Right hindlimb (tissue), 1 donor: ENCODE data around the gene CIDEA.

Experiments used
- DNase-seq: peaks from one replicate; pipeline ENCODE4 v3.0.0-alpha.2; 2018

The CIDEA gene

DNA sequence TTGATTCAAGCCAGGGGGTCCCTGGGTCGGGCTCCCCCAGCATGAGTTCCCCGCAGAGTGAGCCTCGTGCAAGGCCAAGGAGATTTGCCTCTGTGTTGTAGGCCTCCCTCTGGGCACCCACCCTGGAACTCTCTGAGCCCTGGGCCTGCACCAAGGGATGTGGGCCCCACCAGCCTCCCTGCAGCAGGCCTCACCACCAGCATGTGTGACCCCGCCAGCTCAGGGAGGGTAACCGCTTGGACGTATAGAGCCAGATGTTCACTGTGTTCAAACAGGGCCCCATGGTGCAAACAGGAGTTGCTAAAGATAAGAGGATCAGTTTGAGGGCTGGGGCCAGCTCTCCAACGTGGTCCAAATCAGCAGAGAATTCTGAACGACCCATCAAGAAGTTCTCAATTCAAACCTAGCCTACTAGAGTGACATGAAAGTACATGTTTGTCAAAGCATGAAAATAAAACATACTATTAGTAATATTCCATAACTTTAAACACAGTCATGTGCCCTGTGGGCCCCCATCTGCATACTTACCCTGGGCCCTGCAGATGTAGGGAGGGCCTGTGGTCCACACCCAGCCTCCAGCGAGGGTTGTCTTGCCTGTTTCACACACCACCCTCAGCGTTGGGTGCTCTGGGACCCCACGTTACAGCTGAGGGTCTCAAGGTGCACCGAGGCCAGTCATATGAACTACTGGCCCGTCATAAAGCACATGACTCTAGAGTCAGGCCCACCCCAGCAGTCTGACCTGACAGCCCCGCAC lies 48.4 kb downstream of the CIDEA start:
- DNase-seq: no peak

DNA sequence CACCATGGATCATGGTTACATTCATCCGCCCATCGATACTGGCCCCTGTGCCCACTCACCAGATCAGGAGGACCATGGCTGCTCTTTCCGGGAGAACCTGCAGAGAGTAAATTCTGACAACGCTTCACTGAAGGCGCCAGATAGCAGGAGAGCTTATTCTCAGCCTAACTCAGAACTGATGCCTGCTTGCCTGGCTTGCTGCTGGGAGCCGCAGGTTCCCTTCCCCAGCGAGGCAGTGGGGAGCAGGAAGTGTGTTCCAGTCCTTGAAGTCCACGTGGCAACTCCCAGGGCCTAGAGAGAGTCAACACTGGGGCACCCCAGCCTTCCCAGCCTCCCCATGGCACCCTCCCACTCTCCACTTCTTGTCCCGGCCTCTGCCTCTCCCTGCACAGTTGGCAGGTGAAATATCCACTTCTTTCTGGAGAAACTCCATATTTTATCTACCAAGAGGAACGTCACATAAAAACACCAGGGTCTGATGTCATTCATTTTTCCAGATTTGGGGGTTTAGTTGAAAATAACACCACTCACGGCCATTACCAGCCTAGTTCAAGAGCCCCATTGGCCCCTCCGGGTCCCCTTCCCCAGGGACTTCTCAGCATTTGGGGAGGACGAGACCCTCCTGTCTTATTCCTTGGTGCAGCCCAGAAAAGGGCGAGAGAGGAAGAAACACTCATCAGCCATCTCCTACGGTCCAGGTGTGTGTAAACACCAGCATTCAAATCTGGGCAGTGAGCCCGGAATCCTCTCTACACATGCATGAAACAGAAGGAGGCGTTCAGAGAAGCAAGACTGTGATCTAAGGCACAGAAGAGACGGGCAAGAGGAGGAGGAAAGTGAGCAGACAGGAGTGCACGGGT lies 50.4 kb downstream of the CIDEA start:
- DNase-seq: no peak

DNA sequence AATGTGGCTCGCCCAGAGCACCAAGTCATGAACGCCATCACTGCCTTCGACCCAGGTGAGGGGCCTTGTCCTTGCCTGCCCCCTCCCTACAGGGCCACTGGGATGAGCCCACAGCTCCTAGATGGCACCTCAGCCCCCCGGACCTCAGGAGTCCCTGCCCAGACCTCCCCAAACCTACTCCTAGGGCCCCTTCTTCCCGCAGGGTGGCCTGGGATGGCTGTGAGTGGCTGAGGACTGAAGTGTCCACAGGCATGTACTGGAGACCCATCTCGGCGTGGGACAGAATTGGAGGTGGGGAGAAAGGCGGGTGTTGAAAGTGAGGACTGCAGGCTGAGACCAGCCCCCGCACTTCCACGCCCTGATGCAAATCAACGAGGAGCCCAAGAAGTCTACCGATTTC lies 51.0 kb downstream of the CIDEA start:
- DNase-seq: no peak

DNA sequence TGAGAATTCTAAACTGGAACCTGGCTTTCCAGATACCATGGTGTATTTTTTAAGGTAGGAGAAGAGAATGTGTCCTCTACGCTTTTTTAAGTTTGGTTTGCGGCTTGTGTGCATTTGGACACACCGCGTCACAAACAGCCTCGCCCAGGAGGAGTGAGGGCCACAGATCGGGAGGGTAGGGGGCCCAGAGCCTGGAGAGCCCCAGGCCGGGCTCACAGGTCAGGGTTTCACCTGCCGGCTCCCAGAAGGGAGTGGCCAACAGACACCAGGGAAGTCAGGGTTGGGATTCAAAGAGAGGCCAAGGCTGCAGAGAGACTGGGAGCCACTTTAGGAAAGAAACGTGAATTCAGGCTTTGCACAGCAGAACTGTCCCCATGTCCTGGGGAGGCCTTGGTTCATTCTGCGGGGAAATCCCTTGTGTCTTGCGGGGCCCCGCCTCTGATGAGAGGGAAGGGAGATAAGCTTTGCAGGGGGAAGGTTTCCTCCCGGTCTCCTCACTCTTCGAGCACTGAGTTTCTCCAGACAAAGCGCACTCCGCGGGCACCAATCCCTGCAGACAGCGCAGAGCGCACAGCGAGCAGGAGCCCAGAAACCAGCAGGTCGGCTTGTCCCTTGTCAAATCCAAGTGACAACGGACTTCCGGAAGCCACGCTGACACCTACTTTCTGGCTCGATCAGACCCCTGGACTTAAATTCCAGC lies 51.9 kb downstream of the CIDEA start:
- DNase-seq: no peak

DNA sequence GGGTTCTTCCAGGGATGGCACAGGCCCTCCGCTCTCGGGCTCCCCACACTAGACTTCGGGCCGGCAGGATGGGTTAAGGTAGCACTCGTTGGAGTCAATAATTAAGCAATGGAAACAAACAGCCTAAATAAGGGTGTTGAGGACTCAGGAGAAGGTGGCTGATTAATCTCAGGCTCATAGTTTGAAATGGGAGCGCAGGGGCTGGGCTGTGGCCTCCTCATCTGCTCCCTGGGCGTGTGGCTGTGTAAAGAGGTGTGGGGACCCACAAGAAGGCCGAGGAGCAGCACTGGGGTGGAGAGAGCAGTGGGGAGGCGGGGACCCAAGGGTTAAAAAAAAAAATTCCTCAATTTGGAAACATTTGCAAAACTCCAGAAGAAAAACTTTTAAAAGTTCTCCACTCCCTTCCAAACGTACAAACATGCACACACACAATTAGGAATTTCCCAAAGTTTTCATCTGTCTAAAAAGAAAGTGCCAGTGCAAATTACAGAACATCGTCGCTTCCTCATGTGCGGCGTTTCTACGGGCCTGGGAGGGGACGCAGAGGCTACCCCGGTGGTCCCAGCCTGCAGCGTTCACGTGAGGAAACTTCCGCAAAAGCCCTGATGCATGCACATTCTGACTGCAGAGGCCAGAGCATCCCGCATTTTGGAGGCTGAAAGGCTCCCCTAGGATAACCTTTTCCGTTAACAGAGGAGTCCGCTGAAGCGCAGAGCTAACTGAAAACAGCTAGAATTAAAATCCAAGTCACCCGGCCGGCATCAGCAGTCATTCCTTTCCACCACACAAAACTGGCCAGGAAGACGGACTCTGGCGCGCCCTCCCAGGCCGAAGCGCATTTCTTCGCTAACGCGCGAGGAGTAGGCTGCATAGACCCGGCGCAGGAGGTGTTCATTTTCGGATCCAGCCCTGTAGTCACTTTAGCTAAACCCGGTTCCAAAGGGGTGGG lies 52.9 kb downstream of the CIDEA start:
- DNase-seq: peak; percentile 82

DNA sequence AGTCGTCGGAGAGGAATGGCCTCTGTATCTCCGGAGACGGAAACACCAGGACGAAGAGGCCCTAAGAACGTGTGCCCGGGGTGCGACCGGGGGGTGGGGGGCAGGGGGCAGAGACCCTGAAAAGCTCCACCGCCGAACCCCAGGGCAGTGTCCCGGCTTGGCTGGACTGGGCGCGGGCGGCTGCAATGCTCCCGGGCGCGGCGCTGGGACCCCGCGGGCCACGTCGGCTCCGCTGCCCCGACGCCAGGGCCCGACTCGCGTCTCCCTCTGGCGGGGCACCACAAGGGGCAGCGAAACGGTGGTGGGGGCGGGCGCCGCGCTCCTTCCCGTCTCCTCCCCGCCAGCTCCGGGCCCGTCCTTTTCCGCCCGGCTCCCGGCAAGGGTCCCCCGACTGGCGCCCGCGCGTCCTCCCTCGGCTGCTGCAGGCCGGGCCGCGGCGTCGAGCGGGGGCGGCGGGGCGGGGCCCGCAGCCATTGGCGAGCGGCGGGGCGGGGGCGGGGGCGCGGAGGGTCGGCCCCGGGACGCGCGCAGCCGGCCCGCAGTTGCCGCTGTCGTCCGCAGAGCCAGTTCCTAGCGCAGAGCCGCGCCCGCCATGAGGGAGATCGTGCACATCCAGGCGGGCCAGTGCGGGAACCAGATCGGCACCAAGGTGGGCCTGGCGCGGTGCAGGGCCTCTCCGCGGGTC lies 53.7 kb downstream of the CIDEA start, which contains the start of gene TUBB6:
TSS of gene TUBB6 (plus strand) at position 541 of the 685 bp plus-strand sequence. CDS start at position 593, 52 bp downstream.
- peak; percentile 91 for DNase-seq

DNA sequence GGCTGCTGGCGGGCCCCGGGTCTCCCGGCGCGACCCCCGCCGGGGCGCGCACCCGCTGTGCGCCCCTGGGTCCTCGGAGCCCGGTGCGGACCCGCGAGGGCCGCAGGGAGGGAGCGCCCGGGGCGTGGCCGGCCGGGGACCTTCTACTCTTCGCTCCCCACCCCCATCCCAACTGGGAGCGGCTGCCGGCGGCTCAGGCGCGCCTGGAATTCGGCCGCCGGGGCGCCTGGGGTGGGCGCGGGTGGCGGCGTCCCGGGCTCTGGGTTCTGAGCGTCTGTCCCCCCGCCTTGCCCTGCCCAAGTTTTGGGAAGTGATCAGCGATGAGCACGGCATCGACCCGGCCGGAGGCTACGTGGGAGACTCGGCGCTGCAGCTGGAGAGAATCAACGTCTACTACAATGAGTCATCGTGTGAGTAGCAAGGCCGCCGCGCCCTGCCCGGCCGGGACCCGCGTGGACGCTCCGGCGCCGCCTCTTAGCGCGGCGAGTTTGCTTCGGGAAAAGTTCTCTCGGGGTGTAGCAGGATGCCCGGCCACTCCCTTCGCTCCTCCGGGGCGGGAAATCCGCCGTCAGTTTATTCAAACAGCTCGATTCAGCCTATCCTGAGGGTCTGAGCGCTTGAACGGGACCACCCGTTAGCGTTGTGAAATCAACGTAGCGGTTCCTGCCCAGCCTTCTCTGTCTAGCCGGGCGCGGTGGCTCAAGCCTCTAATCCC lies 54.4 kb downstream of the CIDEA start:
- peak; percentile 88 for DNase-seq

DNA sequence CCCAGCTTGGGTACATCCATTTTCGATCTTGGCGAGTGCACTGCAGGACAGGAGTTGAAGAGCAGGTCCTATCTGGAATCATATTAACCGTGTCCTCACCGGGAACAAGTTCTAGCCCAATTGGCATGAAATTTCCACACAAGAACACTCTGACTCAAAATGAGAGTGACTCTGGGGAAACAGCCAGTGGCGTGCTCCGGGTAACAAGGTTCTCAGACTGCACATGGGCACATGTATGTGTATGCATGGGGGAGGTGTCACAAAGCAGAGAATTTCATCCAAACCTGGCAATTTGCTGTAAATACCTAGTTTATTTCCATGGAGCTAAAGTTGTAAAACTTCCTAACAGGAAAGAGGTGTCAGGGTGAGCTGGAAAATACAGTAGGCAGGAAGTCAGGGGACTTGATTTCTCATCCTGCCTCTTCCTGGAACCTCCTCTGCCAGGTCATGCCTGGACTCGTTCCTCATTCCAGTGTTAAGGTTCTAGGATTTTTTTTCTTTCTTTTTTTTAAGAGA lies 55.6 kb downstream of the CIDEA start:
- no peak for DNase-seq

DNA sequence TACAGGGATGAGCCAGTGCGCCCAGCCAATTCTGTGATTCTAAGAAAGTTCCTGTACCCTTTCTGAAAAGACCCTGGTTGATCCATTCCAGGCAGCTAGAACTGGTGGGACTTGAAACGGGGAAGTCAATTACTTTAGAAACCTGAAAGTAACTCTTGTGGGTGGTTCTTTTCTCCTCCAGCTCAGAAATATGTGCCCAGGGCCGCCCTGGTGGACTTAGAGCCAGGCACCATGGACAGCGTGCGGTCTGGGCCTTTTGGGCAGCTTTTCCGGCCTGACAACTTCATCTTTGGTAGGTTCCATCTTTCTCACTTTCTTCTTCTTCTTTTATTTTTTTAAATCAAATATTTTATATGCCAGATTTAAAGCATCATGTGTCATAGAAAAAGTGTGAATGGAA lies 56.6 kb downstream of the CIDEA start:
- DNase-seq: no peak

DNA sequence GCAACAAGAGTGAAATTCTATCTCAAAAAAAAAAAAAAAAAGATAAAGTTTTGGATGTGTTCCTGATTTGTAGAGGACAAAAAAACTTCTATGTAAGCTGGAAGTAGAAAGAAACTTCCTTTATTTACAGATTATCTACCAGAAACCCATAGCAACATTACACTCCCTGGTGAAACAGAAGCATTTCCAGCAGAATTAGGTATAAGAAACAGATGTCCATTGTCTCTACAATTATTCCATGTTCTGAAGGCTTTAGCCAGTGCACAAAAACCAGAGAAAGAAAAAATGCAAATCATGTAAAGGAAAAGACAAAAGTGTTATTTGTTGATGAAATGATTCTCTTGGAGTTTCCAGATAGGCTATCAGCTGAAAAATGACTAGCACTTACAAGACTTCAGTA lies 58.8 kb downstream of the CIDEA start:
- DNase-seq: no peak

DNA sequence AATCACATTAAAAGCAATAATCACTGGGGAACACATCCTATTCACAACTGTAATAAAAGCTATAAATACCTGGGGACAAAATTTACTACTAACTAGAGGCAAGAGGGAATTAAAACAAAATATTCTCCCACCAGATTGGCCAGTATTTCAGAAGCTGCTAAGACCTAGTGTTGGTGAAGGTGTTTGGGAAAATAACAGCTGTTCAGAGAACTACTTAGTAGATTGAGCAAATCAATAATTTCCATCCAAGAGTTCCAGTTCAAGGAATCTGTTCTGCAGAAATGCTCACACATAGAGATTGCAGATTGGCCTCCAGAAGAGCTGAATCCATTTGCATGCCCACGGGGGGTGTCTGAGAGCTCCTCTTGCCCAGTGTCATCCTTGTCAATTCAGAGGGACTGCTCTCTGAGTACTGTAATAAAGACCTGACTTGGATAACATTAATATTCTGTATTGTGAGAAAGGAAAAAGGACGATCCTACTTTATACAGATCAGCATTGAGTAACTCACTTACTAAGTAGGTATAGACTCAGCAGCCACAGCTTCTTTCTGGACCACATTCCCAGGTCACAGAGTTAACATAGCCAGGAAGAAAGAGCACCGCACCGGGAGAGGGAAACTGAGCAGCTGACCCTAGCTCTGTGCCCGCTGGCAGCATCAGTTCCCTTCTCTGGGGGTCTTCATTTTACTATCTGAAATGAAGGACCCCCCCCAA lies 59.5 kb downstream of the CIDEA start:
- DNase-seq: no peak

DNA sequence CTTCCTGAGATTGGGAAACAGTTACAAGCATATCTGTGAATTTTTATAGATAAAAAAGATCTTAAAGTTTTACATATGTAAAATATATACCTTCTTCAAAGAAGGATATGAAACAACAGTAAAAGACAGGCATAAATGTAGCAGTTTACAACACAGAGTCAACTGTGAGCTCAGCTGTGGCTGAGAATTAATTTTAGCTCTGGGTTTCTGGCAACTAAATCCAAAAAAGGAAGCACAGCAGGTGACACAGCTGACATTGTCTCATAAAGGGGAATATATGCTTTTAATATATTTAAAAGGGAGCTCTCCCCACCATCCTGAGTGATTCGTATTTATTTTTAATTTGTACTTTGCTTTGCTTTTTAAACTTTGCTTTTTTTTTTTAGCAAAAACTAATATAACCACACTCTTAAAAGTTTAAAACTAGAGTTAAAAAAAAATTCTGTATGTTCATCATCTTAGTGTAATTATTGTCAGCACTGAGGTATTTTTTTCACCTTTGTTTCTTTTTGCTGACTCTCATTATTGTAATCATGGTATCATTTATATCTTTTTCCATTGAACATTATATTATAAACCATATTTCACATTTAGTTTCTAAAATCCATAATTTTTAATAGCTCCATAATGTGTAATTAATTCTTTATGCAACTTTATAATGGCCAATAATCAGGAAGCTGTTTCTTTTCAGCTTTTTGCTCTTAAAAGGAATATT lies 60.6 kb downstream of the CIDEA start:
- no peak for DNase-seq

DNA sequence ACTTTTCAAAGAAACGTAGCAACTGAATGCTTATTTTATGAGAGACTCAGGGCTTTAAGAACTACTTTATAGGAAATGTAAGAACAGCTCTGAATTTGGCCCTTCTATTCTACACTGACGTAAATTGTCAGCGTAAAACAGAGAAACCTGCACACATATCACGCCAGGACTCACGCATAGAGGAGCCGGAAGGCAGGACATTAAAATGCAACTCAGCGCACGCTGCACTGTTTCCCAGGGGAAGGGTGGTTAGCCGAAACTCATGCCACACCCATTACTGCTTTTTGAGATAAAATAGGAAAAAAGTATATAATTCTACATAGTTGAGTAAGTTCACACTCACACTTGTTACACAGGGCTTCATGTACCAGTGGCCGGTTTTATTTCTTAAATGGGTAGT lies 61.3 kb downstream of the CIDEA start:
- DNase-seq: no peak

DNA sequence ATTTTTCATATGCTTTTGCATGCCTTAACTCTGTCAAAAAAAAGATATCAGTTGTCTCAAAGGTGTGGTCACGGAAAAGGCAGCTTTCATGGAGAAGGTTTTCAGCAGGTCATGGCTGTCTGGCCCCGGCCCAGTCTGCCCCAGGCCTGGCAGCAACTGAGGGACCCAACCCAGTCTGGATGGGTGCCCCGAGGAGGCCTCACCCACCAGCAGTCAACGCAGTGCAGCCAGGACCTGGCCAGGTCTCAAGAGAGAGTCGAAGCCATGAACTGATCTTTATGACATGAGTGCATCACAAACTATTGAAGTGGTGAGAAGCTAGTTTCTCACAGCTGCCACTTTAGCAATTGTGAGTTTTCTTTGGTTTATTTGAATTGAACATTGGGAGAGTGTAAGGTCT lies 61.8 kb downstream of the CIDEA start:
- DNase-seq: no peak

DNA sequence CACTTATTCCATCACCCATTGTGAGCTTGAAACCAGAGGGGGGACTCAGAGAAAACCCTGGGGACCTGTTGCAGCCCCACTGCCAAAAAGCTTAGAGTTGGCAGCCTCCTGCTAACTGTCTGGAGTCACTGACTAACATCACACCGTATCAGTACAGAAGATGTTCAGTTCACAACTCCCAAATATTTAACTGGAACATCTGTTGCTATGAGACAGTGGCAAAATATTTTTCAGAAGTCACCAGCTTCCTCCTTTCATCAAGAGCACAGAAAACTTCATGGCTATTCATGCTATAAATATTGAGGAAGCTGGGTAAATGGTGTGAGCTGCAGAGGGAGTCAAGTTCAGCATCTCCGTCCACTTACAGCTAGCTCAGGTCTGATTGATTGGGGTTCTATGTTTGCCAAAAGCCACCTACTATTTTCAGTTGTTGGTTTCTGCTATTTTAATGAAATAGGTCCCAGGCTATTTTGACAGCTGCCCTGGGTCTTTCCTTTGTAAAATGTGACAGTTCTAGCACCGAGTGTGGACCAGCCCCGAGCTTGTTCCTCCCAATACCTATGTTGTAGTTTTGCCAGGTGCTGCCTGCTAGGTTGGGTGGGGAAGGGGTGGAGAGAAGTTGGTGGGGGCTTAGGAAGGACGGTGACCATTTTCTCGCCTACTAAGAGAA lies 63.6 kb downstream of the CIDEA start:
- DNase-seq: no peak

DNA sequence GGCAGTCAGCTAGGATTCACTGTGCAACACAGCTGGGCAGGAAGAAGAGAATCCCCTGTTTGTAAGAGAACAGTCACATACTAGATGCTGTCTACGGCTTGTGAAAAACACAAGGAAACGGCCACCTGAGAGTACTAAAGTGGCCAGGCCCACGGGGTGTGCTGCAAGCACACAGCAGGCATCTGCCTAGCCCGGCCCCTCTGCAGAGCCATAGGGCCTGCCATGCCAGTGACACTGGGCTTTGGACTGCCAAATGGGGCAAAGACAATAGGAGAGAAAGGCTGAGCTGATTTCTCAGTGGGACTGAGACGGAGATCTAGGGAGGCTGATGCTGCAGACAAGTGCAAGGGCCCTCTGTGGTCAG lies 64.2 kb downstream of the CIDEA start:
- DNase-seq: no peak

DNA sequence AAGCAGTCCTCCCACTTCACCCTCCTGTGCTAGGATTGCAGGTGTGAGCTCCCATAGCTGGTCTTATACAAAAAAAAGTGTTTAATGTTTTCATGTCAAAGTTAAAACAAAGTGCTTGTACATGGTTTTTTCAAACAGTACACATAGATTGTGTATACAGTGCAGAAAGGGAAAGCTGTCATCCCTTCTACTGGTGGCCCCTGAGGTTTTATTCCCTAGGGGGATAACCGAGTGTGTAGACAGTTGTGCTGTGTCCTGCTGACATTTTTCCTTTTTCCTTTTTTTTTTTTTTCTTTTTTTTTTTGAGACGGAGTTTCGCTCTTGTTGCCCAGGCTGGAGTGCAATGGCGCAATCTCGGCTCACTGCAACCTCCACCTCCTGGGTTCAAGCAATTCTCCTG lies 64.7 kb downstream of the CIDEA start:
- DNase-seq: no peak

DNA sequence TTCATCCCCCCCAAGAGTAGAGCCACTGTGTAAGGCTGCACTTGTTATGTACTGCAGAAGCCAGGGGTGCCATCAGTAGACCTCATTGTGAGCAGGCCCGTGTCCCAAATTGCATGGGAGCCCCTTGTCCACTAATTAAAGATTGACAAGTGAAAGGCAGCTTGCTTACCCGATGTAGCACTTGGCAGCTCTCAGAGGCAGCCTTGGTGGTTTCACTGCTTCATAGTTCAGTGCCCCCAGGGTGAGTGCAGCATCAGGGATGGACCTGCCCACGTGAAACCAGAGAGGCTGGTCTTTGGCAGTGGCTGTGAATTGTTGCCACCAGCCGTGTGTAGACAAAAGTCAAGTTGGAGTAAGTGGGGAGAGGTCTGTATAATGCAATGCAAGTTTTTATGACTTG lies 67.2 kb downstream of the CIDEA start:
- DNase-seq: no peak
